HG03196 (cell line): ENCODE data around the gene PGBD5.
"Not testable (repeated sequence)": the region's sequence is repeated elsewhere in the genome, so short reads cannot be mapped to it uniquely, and the experiment has no call there.

ENCODE experiments used
- ATAC-seq: cut with Tn5 transposase; IDR thresholded peaks from one replicate; pipeline ENCODE4 v1.9.1; 2021; ENCODE audit not compliant: unreplicated experiment

The PGBD5 gene

GRCh38 chr1:230425252-230426091 is 660 bp downstream of the PGBD5 start:
- ATAC-seq: no peak

GRCh38 chr1:230424391-230425251 is 1.5 kb downstream of the PGBD5 start:
- ATAC-seq: no peak

GRCh38 chr1:230423951-230424350 is 2.2 kb downstream of the PGBD5 start:
- ATAC-seq: no peak

- ATAC-seq: no peak
Measured at GRCh38 chr1:230423261-230423660, 2.9 kb downstream of the PGBD5 start.

- no peak for ATAC-seq
Measured at GRCh38 chr1:230422221-230422981, 3.7 kb downstream of the PGBD5 start.

- no peak for ATAC-seq
Measured at GRCh38 chr1:230421481-230421880, 4.7 kb downstream of the PGBD5 start.

- ATAC-seq: not testable (repeated sequence)
Measured at GRCh38 chr1:230420372-230420771, 5.8 kb downstream of the PGBD5 start.

- no peak for ATAC-seq
Measured at GRCh38 chr1:230416430-230416829, 9.7 kb downstream of the PGBD5 start.

- no peak for ATAC-seq
Measured at GRCh38 chr1:230415405-230416132, 10.6 kb downstream of the PGBD5 start.

GRCh38 chr1:230414694-230415093 is 11.4 kb downstream of the PGBD5 start:
- ATAC-seq: no peak

GRCh38 chr1:230414102-230414501 is 12.0 kb downstream of the PGBD5 start:
- ATAC-seq: no peak

GRCh38 chr1:230413061-230413460 is 13.1 kb downstream of the PGBD5 start:
- no peak for ATAC-seq

- no peak for ATAC-seq
Measured at GRCh38 chr1:230408971-230409370, 17.2 kb downstream of the PGBD5 start.

- no peak for ATAC-seq
Measured at GRCh38 chr1:230407351-230407750, 18.8 kb downstream of the PGBD5 start.

GRCh38 chr1:230406727-230407126 is 19.4 kb downstream of the PGBD5 start:
- not testable (repeated sequence) for ATAC-seq

- no peak for ATAC-seq
Measured at GRCh38 chr1:230403442-230403841, 22.7 kb downstream of the PGBD5 start.

- no peak for ATAC-seq
Measured at GRCh38 chr1:230401763-230402294, 24.3 kb downstream of the PGBD5 start.

GRCh38 chr1:230401101-230401500 is 25.0 kb downstream of the PGBD5 start:
- ATAC-seq: no peak

GRCh38 chr1:230400007-230400344 is 26.2 kb downstream of the PGBD5 start:
- no peak for ATAC-seq

GRCh38 chr1:230399321-230400006 is 26.7 kb downstream of the PGBD5 start:
- no peak for ATAC-seq
